ENCODE results near the gene MINDY4. TPM values are rescaled to one million over a fixed set of nuclear protein-coding genes. Genes with fewer than 3 reads are reported as not detected.

Gene MINDY4
- total and polyA plus RNA-seq, 2 donors = 5.6 to 12.8 TPM

GRCh38 chr7:30750683-30751650 lies 20.2 kb upstream of the MINDY4 start:
- DNase-seq (ENCODE audit: extremely low spot score) = no peak
- Histone ChIP-seq H3K4me3 (ENCODE audit: low read depth, low read length) (no peak overlapping the region), H3K4me1 (ENCODE audit: insufficient read depth) (peaks cover 1% of the 10 kb centered on the region), H3K27ac (ENCODE audit: low read depth) (peak overlapping the region; percentile 71), H3K36me3 (ENCODE audit: insufficient read depth) (no peaks in the 10 kb centered on the region)
- WGBS = 24% methylated on average over 16 of the region's 16 CpGs

GRCh38 chr7:30751696-30752273 lies 19.4 kb upstream of the MINDY4 start, which contains the start of gene INMT:
Gene INMT, plus strand, starts transcription at chr7:30752135. Its CDS starts 16 bp downstream, at chr7:30752151.
- peaks cover 1% of the 10 kb centered on the region for H3K4me1 ChIP-seq (ENCODE audit: insufficient read depth)
- WGBS = 58% methylated on average over 6 of the region's 6 CpGs
- H3K36me3 ChIP-seq (ENCODE audit: insufficient read depth) = no peaks in the 10 kb centered on the region
- H3K4me3 ChIP-seq (ENCODE audit: low read depth, low read length) = no peak within 1 kb of the TSS
- H3K27ac ChIP-seq (ENCODE audit: low read depth) = peak within 1 kb of the TSS; percentile 14
- DNase-seq (ENCODE audit: extremely low spot score) = no peak

DNA sequence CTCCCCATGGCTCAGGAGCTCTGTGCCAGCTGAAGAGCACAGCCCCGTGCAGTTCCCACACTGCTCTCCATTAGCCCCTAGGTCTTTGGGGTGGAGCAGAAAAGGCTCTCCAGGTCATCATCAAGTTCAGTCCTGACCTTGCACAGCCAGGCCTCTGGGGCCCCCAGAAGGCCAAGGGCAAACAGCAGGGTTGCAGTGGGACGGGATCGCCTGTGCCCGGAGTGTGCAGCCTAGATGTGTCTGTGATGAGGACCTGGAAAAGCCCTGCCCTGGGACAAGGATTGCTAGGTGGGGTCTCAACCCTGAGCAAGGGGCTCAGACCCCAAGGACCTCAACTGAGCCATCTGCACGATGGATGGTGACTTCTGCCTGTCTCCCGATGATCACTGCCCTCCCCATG lies 18.7 kb upstream of the MINDY4 start:
- Histone ChIP-seq H3K4me3 (ENCODE audit: low read depth, low read length) (no peak overlapping the region), H3K27ac (ENCODE audit: low read depth) (peak overlapping the region; percentile 4), H3K36me3 (ENCODE audit: insufficient read depth) (no peaks in the 10 kb centered on the region), H3K4me1 (ENCODE audit: insufficient read depth) (peaks cover 1% of the 10 kb centered on the region)
- no peak for DNase-seq (ENCODE audit: extremely low spot score)
- WGBS = 64% methylated on average over 6 of the region's 6 CpGs

DNA sequence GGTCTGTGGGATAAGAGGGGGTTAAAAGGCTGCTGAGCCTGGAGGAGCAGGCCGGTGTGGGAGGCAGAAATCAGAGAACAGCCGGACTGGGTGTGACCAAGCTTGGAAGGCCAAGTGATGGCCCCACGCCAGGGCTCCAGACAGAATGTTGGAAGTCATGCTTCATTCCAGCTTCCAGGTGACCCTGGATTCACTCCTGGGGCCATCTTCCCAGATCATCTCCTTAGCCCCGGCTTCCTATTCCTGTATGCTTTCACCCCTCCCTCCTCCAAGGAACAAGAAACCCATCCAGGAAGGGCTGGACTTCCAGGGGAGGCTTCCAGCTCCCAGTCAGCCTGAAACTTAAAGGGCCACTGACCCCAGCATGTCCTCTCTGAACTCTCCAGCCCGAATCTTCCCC lies 18.2 kb upstream of the MINDY4 start:
- Histone ChIP-seq H3K4me1 (ENCODE audit: insufficient read depth) (peaks cover 1% of the 10 kb centered on the region), H3K27ac (ENCODE audit: low read depth) (no peak overlapping the region), H3K4me3 (ENCODE audit: low read depth, low read length) (no peak overlapping the region), H3K36me3 (ENCODE audit: insufficient read depth) (no peaks in the 10 kb centered on the region)
- WGBS = 7% methylated on average over 5 of the region's 5 CpGs
- no peak for DNase-seq (ENCODE audit: extremely low spot score)

DNA sequence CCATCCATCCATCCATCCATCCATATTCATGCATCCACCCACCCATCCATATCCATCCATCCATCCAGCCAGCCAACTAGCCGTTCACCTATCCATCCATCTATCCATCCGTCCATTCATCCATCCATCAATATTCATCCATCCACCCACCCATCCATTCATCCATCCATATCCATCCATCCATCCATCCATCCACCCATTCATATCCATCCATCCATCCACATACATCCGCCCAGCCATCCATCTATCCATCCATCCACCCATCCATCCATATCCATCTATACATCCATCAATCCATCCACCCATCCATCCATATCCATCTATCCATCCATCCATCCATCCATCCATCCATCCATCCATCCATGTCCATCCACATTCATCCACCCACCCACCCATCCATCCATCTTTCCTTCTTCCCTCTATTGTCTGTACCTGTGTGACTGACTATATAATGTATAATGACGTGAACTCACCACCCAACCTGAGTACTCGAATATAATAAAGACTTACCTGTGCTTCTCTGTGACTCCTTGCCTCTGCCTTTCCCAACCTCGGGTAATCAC lies 16.8 kb upstream of the MINDY4 start:
- no peak overlapping the region for H3K27ac ChIP-seq (ENCODE audit: low read depth)
- DNase-seq (ENCODE audit: extremely low spot score) = no peak
- no peaks in the 10 kb centered on the region for H3K36me3 ChIP-seq (ENCODE audit: insufficient read depth)
- H3K4me1 ChIP-seq (ENCODE audit: insufficient read depth) = peaks cover 1% of the 10 kb centered on the region
- WGBS = 93% methylated on average over 6 of the region's 6 CpGs
- no peak overlapping the region for H3K4me3 ChIP-seq (ENCODE audit: low read depth, low read length)

DNA sequence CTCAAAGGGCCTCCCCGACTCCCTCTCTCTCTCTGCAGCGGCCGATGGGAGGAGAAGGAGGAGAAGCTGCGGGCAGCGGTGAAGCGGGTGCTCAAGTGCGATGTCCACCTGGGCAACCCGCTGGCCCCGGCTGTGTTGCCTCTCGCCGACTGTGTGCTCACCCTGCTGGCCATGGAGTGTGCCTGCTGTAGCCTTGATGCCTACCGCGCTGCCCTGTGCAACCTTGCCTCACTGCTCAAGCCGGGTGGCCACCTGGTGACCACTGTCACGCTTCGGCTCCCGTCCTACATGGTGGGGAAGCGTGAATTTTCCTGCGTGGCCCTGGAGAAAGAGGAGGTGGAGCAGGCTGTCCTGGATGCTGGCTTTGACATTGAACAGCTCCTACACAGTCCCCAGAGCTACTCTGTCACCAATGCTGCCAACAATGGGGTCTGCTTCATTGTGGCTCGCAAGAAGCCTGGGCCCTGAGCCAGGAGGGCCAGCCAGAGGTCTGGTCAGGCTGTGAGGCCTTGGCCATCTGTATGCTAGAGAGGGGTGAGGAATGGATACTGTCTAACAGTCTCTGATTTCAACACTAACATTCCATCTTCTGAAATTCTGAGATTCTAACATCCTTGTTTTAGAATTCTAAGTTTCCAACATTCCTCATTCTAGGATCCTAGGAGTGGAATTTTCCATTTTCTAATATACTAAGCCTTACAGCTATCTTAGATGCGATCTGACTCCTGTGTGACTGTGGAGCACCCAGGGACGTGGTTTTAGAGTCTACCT lies 15.6 kb upstream of the MINDY4 start:
- WGBS = 81% methylated on average over 22 of the region's 22 CpGs
- Histone ChIP-seq H3K4me1 (ENCODE audit: insufficient read depth) (peaks cover 1% of the 10 kb centered on the region), H3K27ac (ENCODE audit: low read depth) (no peak overlapping the region), H3K36me3 (ENCODE audit: insufficient read depth) (no peaks in the 10 kb centered on the region), H3K4me3 (ENCODE audit: low read depth, low read length) (no peak overlapping the region)
- DNase-seq (ENCODE audit: extremely low spot score) = no peak

DNA sequence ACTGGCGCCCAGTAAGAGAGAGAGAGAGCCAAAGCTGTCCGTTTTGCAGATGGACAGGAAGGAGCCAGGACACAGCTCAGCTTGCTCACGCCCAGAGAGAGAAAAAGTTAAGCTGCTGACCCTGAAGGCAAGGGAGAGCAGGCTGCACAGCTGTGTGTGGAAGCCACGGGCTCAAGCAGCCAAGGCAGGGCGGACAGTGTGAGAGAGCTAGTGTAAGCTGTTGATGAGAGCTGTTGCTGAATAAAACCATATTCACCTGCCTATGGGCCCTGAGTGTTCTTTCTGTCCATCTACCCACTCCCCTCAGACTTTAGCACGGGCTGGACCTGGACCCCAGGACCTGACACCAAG lies 13.9 kb upstream of the MINDY4 start:
- no peaks in the 10 kb centered on the region for H3K36me3 ChIP-seq (ENCODE audit: insufficient read depth)
- WGBS = 63% methylated on average over 6 of the region's 6 CpGs
- no peak for DNase-seq (ENCODE audit: extremely low spot score)
- no peak overlapping the region for H3K4me3 ChIP-seq (ENCODE audit: low read depth, low read length)
- H3K27ac ChIP-seq (ENCODE audit: low read depth) = no peak overlapping the region
- H3K4me1 ChIP-seq (ENCODE audit: insufficient read depth) = no peaks in the 10 kb centered on the region

DNA sequence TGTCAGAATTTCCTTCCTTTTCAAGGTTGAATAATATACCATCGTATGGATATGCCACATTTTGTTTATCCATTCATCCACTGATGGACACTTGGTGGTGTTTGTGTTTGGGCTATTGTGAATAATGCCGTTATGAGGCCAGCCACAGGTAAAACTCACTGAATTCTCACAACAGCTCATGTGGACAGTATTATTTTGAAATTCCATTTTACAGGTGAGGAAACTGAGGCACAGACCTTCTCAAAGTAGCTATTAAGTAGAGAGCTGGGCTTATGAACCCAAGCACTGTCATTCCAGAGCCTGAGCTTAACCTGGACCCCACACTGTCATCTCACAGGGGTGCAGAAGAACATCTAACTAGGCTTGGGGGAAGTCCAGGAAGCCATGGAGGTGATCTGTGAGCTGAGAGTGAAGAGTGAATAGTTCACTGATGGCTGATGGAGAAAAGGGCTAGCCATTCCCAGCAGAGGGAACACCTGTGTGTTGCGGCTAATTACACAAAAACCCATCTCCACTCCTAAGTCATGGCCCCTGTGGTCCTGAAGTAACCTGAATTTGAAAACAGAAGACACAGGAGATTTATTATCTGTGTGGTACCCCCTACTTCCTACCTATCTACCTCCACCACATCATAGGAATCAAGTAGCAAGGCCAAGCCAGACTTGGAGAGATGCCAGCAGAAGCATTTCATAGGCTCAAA lies 10.6 kb upstream of the MINDY4 start:
- Histone ChIP-seq H3K27ac (ENCODE audit: low read depth) (no peak overlapping the region), H3K4me1 (ENCODE audit: insufficient read depth) (peaks cover 3% of the 10 kb centered on the region), H3K36me3 (ENCODE audit: insufficient read depth) (no peaks in the 10 kb centered on the region), H3K4me3 (ENCODE audit: low read depth, low read length) (no peak overlapping the region)
- DNase-seq (ENCODE audit: extremely low spot score) = no peak
- 98% methylated on average over 3 of the region's 3 CpGs for WGBS

DNA sequence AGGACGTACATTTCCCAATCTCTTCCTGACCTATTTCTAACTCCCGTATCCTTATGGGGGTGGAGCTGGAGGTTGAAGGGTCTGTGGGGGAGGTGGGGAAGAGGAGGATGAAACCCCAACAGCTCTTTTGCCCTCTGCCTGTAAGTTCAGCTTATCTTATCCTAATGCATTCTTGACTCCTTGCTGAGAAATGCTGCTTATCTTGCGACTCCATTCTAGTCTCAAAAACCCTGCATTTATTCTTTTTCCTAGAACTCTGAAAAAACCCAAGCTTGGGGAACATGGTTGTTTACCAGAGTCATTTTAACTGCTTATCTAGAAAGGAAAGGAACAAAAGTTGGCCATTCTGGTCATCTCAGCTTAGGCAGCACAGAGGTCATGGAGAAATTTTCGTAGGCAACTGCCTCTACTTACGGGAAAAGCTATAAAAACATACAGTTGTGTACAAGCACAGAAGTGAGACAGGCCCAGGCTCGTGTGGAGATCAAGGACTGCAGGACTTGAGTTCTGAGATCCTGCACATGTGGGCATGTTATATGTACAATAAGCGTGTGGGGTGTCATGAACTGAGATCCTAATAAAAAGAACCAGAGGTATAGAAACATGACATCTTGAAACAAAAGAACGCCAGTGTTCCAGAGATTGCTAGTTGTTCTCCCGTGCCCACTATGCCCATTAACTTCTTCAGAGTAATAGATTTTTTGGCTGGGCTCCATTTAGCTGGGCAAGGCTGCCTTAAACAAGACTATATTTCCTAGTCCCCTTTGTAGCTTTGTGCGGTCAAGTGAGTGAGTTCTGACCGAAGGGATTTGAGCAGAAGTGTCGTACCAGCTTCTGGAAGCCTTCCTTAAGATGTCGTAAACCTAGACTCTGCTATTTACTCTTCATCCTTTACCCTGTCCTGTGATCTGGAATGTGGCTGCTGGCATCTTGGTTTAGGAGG lies 9.7 kb upstream of the MINDY4 start:
- Histone ChIP-seq H3K4me1 (ENCODE audit: insufficient read depth) (peaks cover 3% of the 10 kb centered on the region), H3K4me3 (ENCODE audit: low read depth, low read length) (no peak overlapping the region), H3K36me3 (ENCODE audit: insufficient read depth) (no peaks in the 10 kb centered on the region), H3K27ac (ENCODE audit: low read depth) (no peak overlapping the region)
- no peak for DNase-seq (ENCODE audit: extremely low spot score)
- 65% methylated on average over 13 of the region's 13 CpGs for WGBS

DNA sequence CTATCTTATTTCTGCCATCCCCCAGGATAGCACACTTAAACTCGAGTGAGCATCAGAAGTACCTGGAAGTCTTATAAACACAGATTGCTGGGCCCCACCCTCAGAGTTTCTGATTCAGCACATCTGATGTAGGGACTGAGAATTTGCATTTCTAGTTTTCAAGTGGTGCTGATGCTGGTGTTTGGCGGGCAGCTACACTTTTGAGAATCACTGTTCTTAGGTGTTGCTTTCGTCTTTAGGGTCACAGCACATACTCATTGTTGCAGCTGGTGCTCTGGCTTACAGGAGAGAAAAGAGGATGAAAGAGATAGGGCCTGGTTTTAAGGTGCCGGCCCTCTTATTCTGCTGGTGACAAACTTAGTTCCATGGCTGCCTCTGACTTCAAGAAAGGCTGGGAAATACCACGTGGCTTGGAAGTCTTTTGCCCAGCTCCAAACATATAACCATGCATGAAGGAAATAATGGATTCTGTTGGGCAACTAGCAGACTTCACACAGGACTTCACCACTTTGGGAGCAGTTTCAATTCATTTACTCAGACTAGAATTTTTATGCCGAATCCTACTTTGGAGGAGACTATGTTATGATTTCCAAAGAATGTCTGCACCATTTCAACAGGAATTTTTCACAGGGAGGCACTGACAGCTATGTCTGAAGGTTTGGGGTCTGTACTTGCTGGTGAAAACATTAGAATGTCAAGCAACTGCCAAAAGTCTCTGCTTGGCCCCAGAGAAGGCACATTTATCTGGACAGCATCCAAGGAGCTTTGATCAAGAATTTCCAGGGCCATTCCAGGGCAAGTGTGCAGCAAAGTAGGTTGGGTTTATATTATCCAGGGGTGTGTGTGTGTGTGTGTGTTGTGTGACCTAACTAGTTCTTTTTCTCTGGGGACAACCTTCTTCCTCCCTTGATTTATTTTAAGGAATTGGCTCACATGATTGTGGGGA lies 6.9 kb upstream of the MINDY4 start:
- no peak for DNase-seq (ENCODE audit: extremely low spot score)
- H3K36me3 ChIP-seq (ENCODE audit: insufficient read depth) = no peaks in the 10 kb centered on the region
- no peak overlapping the region for H3K4me3 ChIP-seq (ENCODE audit: low read depth, low read length)
- 57% methylated on average over 6 of the region's 6 CpGs for WGBS
- peaks cover 3% of the 10 kb centered on the region for H3K4me1 ChIP-seq (ENCODE audit: insufficient read depth)
- no peak overlapping the region for H3K27ac ChIP-seq (ENCODE audit: low read depth)

DNA sequence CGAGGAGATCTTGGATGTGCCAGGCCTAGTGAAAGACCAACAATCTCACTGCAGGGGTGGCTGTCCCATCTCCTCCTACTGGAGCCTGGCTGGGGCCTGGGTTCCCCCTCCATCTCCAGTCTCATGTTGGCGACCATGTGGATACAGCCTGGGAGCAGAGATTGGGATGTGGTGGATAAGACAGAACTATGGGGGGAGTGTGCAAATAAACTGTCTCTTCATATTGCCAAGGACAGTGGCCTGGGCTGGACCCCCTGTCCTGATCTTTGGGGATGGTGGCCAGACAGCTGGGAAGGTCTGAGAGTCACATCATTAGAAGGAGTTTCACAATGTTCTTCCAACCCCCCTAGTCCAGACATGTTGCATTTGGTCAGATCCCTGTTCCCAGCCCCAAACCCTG lies 5.8 kb upstream of the MINDY4 start:
- Histone ChIP-seq H3K27ac (ENCODE audit: low read depth) (no peak overlapping the region), H3K4me3 (ENCODE audit: low read depth, low read length) (no peak overlapping the region), H3K36me3 (ENCODE audit: insufficient read depth) (no peaks in the 10 kb centered on the region), H3K4me1 (ENCODE audit: insufficient read depth) (peaks cover 3% of the 10 kb centered on the region)
- 96% methylated on average over 2 of the region's 2 CpGs for WGBS
- DNase-seq (ENCODE audit: extremely low spot score) = no peak
